HG02678 (cell line): ENCODE results near the gene ADAMTS17.
"Not testable (repeated sequence)": the region's sequence is repeated elsewhere in the genome, so short reads cannot be mapped to it uniquely, and the experiment has no call there.

Experiments
- ATAC-seq: cut with Tn5 transposase; IDR thresholded peaks from one replicate; pipeline ENCODE4 v1.9.1; 2021; ENCODE audit warnings: mild to moderate bottlenecking, moderate library complexity; ENCODE audit not compliant: unreplicated experiment

The ADAMTS17 gene

GRCh38 chr15:100097342-100098127 lies 244.2 kb downstream of the ADAMTS17 start:
- no peak for ATAC-seq

- ATAC-seq, result no peak
Measured at GRCh38 chr15:100096700-100097099, 245.1 kb downstream of the ADAMTS17 start.

- ATAC-seq, result no peak
Measured at GRCh38 chr15:100096248-100096600, 245.6 kb downstream of the ADAMTS17 start.

- ATAC-seq, result no peak
Measured at GRCh38 chr15:100095541-100096247, 246.1 kb downstream of the ADAMTS17 start.

- no peak for ATAC-seq
Measured at GRCh38 chr15:100094127-100094510, 247.7 kb downstream of the ADAMTS17 start.

- no peak for ATAC-seq
Measured at GRCh38 chr15:100093211-100094126, 248.3 kb downstream of the ADAMTS17 start.

- no peak for ATAC-seq
Measured at GRCh38 chr15:100092034-100092433, 249.7 kb downstream of the ADAMTS17 start.

GRCh38 chr15:100090411-100090810 lies 251.4 kb downstream of the ADAMTS17 start:
- ATAC-seq, result no peak

GRCh38 chr15:100084042-100084821 lies 257.5 kb downstream of the ADAMTS17 start:
- not testable (repeated sequence) for ATAC-seq

GRCh38 chr15:100083572-100083971 lies 258.2 kb downstream of the ADAMTS17 start:
- no peak for ATAC-seq

- no peak for ATAC-seq
Measured at GRCh38 chr15:100082761-100083402, 258.9 kb downstream of the ADAMTS17 start.

GRCh38 chr15:100081454-100081853 lies 260.3 kb downstream of the ADAMTS17 start:
- no peak for ATAC-seq

GRCh38 chr15:100078511-100079220 lies 263.1 kb downstream of the ADAMTS17 start:
- ATAC-seq, result no peak

GRCh38 chr15:100075229-100075628 lies 266.5 kb downstream of the ADAMTS17 start:
- no peak for ATAC-seq

GRCh38 chr15:100073982-100074381 lies 267.8 kb downstream of the ADAMTS17 start:
- ATAC-seq, result no peak

- ATAC-seq, result not testable (repeated sequence)
Measured at GRCh38 chr15:100066521-100067280, 275.1 kb downstream of the ADAMTS17 start.

GRCh38 chr15:100061944-100062343 lies 279.8 kb downstream of the ADAMTS17 start:
- no peak for ATAC-seq

- ATAC-seq, result no peak
Measured at GRCh38 chr15:100060276-100060926, 281.4 kb downstream of the ADAMTS17 start.
